NCI-H2081 (cell line): Measurements from ENCODE around the gene UBL4A.

Source experiments
- DNase-seq, 2 experiments: peaks; one replicate each; lab custom pipeline; 2025; lab: John Stamatoyannopoulos, UW

UBL4A gene

GRCh38 chrX:154482786-154483185 lies 3.6 kb downstream of the UBL4A start:
- DNase-seq, result no peak

- DNase-seq, result no peak
These were observed 4.4 kb downstream of the UBL4A start for GRCh38 chrX:154481911-154482601.

GRCh38 chrX:154481195-154481594 lies 5.2 kb downstream of the UBL4A start:
- DNase-seq, result no peak

GRCh38 chrX:154478728-154479622 lies 7.4 kb downstream of the UBL4A start, which contains the start of gene LAGE3:
LAGE3 (minus strand) TSS chrX:154479281; CDS start chrX:154478915, 366 bp downstream.
- DNase-seq, result peak; percentile 55 to 78

- no peak for DNase-seq
These were observed 8.4 kb downstream of the UBL4A start for GRCh38 chrX:154477891-154478477.

GRCh38 chrX:154476821-154477220 lies 9.6 kb downstream of the UBL4A start:
- no peak for DNase-seq

GRCh38 chrX:154473683-154474082 lies 12.7 kb downstream of the UBL4A start:
- DNase-seq, result no peak

- DNase-seq, result no peak
These were observed 13.5 kb downstream of the UBL4A start for GRCh38 chrX:154472685-154473632.

GRCh38 chrX:154471839-154472684 lies 14.4 kb downstream of the UBL4A start:
- no peak for DNase-seq

- DNase-seq, result no peak
These were observed 15.4 kb downstream of the UBL4A start for GRCh38 chrX:154470914-154471568.

- no peak for DNase-seq
These were observed 16.0 kb downstream of the UBL4A start for GRCh38 chrX:154470434-154470833.

GRCh38 chrX:154469880-154470279 lies 16.5 kb downstream of the UBL4A start:
- no peak for DNase-seq

GRCh38 chrX:154469114-154469513 lies 17.3 kb downstream of the UBL4A start:
- no peak for DNase-seq

- DNase-seq, result no peak
These were observed 18.2 kb downstream of the UBL4A start for GRCh38 chrX:154468217-154468616.

- no peak for DNase-seq
These were observed 18.9 kb downstream of the UBL4A start for GRCh38 chrX:154467556-154467955.

GRCh38 chrX:154466907-154467306 lies 19.5 kb downstream of the UBL4A start:
- no peak for DNase-seq

- no peak for DNase-seq
These were observed 20.4 kb downstream of the UBL4A start for GRCh38 chrX:154466036-154466435.

- DNase-seq, result no peak
These were observed 20.8 kb downstream of the UBL4A start for GRCh38 chrX:154465601-154466000.

GRCh38 chrX:154464806-154465365 lies 21.5 kb downstream of the UBL4A start:
- no peak for DNase-seq
